Parathyroid adenoma (tissue), 2 donors: Measurements from ENCODE around the gene TMEM138.

ENCODE experiments used
- H2AFZ ChIP-seq: fragments of 300-600 bp; sonication (generic); one replicate; pipeline ENCODE4 v1.7.0; 2017; ENCODE audit warnings: antibody characterized with exemption, mild to moderate bottlenecking
- H3K27ac ChIP-seq: fragments of 300-600 bp; sonication (generic); one replicate; pipeline ENCODE4 v1.7.0; 2017
- H3K27me3 ChIP-seq: fragments of 300-600 bp; sonication (generic); one replicate; pipeline ENCODE4 v1.7.0; 2017; ENCODE audit warnings: low read length; ENCODE audit not compliant: control insufficient read depth, insufficient read depth
- H3K36me3 ChIP-seq: fragments of 300-600 bp; sonication (generic); one replicate; pipeline ENCODE4 v1.7.0; 2017; ENCODE audit warnings: low read length; ENCODE audit not compliant: control insufficient read depth, insufficient read depth
- H3K4me1 ChIP-seq: fragments of 300-600 bp; sonication (generic); one replicate; pipeline ENCODE4 v1.7.0; 2017; ENCODE audit warnings: control low read depth
- H3K4me2 ChIP-seq: fragments of 300-600 bp; sonication (generic); one replicate; pipeline ENCODE4 v1.7.0; 2017; ENCODE audit warnings: low read length
- H3K4me3 ChIP-seq: fragments of 300-600 bp; sonication (generic); one replicate; pipeline ENCODE4 v1.7.0; 2017; ENCODE audit warnings: low read depth, low read length
- H3K79me2 ChIP-seq: fragments of 300-600 bp; sonication (generic); one replicate; pipeline ENCODE4 v1.7.0; 2017; ENCODE audit warnings: control low read depth
- H3K9ac ChIP-seq: fragments of 300-600 bp; sonication (generic); one replicate; pipeline ENCODE4 v1.7.0; 2017; ENCODE audit warnings: mild to moderate bottlenecking
- H3K9me3 ChIP-seq: fragments of 300-600 bp; sonication (generic); one replicate; pipeline ENCODE4 v1.7.0; 2017; ENCODE audit warnings: low read length; ENCODE audit not compliant: control insufficient read depth
- TF ChIP-seq, protein P1 (sequence below): fragments of 300-600 bp; sonication (generic); IDR thresholded peaks from one replicate; pipeline ENCODE4 v1.7.0; 2017; ENCODE audit warnings: antibody characterized with exemption, mild to moderate bottlenecking
- donor health status: primary hyperparathyroidism.

Gene TMEM138

DNA sequence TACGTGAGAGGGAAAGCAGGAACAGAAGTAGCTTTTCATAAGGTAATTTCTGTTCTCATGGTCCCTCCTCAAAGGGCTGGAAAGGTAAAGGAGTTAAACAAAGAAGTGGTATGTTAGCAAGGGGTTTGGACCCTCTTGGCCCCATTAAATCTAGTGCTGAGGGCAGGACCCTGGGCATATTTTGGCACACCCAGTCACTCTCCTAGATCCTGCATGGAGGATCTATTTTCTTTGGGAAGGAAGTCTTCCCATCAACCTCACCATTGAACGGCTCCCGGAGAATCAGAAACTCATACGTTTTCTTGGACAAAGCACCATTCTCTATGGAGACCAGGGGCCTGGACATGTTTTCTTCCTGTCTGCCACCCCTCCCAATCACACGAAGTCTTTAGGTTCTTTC is 41.9 kb downstream of the TMEM138 start:
- H3K27ac ChIP-seq = no peak overlapping the region
- H3K4me1 ChIP-seq = no peaks in the 10 kb centered on the region
- H3K4me2 ChIP-seq = no peak overlapping the region
- H3K9me3 ChIP-seq = no peaks in the 10 kb centered on the region
- no peak overlapping the region for H3K9ac ChIP-seq
- no peak overlapping the region for H3K4me3 ChIP-seq
- no peaks in the 10 kb centered on the region for H3K27me3 ChIP-seq
- TF ChIP-seq, protein P1, sequence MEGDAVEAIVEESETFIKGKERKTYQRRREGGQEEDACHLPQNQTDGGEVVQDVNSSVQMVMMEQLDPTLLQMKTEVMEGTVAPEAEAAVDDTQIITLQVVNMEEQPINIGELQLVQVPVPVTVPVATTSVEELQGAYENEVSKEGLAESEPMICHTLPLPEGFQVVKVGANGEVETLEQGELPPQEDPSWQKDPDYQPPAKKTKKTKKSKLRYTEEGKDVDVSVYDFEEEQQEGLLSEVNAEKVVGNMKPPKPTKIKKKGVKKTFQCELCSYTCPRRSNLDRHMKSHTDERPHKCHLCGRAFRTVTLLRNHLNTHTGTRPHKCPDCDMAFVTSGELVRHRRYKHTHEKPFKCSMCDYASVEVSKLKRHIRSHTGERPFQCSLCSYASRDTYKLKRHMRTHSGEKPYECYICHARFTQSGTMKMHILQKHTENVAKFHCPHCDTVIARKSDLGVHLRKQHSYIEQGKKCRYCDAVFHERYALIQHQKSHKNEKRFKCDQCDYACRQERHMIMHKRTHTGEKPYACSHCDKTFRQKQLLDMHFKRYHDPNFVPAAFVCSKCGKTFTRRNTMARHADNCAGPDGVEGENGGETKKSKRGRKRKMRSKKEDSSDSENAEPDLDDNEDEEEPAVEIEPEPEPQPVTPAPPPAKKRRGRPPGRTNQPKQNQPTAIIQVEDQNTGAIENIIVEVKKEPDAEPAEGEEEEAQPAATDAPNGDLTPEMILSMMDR = no peak
- H3K36me3 ChIP-seq = no peaks in the 10 kb centered on the region
- H3K79me2 ChIP-seq = no peaks in the 10 kb centered on the region
- H2AFZ ChIP-seq = no peak overlapping the region

DNA sequence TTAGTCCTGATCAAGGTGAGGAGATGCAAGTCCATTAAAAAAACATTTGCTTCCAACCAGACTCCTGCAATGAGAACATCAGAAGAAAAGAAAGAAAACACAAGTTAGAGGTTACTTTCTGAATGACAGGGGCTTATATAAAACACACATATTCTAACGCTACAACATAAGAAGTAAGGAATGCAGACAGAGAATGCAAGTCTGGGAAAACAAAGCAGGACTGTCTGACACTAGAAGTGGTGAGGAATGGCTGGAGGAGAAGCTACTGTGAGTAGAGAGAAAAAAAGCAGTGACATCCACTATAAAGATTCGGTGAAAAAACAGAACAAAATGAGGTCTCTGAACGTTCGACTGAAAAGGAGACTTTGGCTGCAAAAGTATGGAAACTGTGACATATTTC is 42.5 kb downstream of the TMEM138 start:
- no peaks in the 10 kb centered on the region for H3K79me2 ChIP-seq
- no peak overlapping the region for H2AFZ ChIP-seq
- TF ChIP-seq, protein P1 = no peak
- no peak overlapping the region for H3K27ac ChIP-seq
- H3K4me1 ChIP-seq = no peaks in the 10 kb centered on the region
- H3K9ac ChIP-seq = no peak overlapping the region
- H3K36me3 ChIP-seq = no peaks in the 10 kb centered on the region
- no peak overlapping the region for H3K4me2 ChIP-seq
- H3K27me3 ChIP-seq = no peaks in the 10 kb centered on the region
- no peaks in the 10 kb centered on the region for H3K9me3 ChIP-seq
- H3K4me3 ChIP-seq = no peak overlapping the region

DNA sequence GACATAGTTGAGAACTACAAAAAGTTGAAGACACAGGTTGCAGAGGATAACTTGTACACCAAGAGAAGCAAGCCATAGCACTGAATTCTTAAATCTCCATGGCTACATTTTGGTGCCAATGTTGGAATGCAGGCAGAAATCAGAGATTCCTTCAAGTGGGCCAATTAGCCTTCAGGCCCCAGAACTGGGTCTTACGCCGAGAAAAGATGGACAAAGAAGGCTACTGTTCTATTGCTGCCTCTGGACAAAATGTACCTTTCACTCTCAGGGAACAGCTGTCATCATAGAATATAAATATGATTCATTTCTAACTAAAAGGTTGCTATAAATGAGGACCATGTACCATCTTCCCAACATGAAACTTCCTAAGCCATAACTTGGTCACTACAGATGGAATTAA is 43.9 kb downstream of the TMEM138 start:
- Histone ChIP-seq H3K4me2 (no peak overlapping the region), H3K79me2 (no peaks in the 10 kb centered on the region), H3K4me1 (no peaks in the 10 kb centered on the region), H3K27ac (no peak overlapping the region), H3K4me3 (no peak overlapping the region), H3K27me3 (no peaks in the 10 kb centered on the region), H2AFZ (no peak overlapping the region), H3K9ac (no peak overlapping the region), H3K36me3 (no peaks in the 10 kb centered on the region), H3K9me3 (no peaks in the 10 kb centered on the region)
- TF ChIP-seq, protein P1 = no peak

DNA sequence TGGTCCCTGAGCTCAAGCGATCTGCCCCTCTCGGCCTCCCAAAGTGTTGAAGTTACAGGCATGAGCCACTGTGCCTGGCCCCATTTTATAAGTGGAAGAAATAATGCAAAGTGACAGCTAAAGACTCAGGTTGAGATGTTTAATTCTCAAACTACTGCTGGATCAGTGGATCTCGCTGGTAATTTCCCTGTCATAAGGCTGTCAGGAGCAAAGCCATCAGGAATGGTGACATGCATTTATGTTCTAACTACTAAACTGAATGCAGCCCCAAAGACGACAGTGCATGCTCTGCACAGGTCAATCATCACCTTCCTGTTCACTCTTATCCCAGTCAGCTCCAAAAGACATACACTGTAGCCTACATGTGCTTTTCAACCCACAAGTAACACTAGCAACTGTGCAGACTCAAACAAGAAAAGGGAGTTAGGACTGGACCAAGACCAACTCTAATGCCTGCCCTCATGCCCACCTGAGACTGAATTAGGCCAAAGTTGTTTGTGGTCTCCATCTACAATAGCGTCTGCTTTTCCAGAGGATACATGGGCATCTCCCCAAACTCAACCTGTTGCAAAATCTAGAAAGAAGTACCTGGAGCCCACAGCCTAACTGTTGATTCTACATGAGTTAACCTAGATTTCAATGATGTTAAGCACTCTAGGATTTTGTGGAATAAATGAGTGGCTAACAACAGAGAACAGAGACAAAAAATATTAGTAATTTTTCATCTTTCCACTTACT is 45.0 kb downstream of the TMEM138 start:
- H3K27ac ChIP-seq = no peak overlapping the region
- TF ChIP-seq, protein P1 = no peak
- no peak overlapping the region for H2AFZ ChIP-seq

DNA sequence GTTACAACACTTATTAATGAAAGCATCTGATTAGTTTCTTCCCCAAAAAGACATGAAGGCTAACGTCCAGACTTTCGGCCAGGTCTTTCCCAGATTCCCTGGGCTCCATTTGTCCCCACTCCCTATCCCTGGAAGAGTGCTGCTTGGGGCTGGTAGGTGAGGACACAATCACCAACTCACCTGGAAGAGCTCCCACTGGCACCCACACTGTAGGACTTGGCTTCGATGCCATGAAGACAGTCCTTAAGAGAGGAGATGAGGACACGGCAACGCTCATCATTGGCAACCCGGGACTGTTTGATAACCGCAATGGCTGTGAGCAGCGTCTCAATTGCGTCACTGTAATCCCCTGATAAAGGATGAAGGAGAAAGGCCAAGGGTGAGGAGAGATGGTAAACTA is 49.4 kb downstream of the TMEM138 start:
- TF ChIP-seq, protein P1 = no peak
- Histone ChIP-seq H3K79me2 (no peaks in the 10 kb centered on the region), H3K9me3 (no peaks in the 10 kb centered on the region), H3K9ac (no peak overlapping the region), H3K27ac (no peak overlapping the region), H3K4me3 (no peak overlapping the region), H3K27me3 (no peaks in the 10 kb centered on the region), H3K36me3 (no peaks in the 10 kb centered on the region), H3K4me2 (no peak overlapping the region), H3K4me1 (no peaks in the 10 kb centered on the region), H2AFZ (no peak overlapping the region)

More for the DNA sequence above, 45.0 kb downstream of the TMEM138 start:
- Histone ChIP-seq H3K79me2 (no peaks in the 10 kb centered on the region), H3K9me3 (no peaks in the 10 kb centered on the region), H3K9ac (no peak overlapping the region), H3K27me3 (no peaks in the 10 kb centered on the region), H3K4me3 (no peak overlapping the region), H3K36me3 (no peaks in the 10 kb centered on the region), H3K4me2 (no peak overlapping the region), H3K4me1 (no peaks in the 10 kb centered on the region)
